ENCODE results near the gene RIMS4.

- TF ChIP-seq GATA2 (IDR thresholded peaks at IDR 0.05; ENCODE audit: low read depth, low read length), result no peak
- no peak for TF ChIP-seq GATA3 (IDR thresholded peaks at IDR 0.05; ENCODE audit: low read depth, low read length)
Observed at GRCh38 chr20:44725837-44726236, 84.5 kb downstream of the RIMS4 start.

Data from SH-SY5Y (cell line).